A549 (cell line): Measurements from ENCODE around the gene SPEM1.

Source experiments
- BHLHE40 ChIP-seq: IDR thresholded peaks from 2 replicates; pipeline ENCODE4 v1.6.1; 2012; ENCODE audit warnings: low read depth, low read length, inconsistent platforms
- CHD4 ChIP-seq: fragments of 200-600 bp; sonication (generic); IDR thresholded peaks from 2 replicates; pipeline ENCODE4 v1.6.1; 2016; ENCODE audit warnings: antibody characterized with exemption, mild to moderate bottlenecking, borderline replicate concordance
- EP300 ChIP-seq, 2 experiments: fragments of >200 bp; sonication (Bioruptor Twin); formaldehyde crosslinking; IDR thresholded peaks; 2 replicates in 1 of 2; 3 replicates in 1 of 2; pipeline ENCODE4 v1.6.1; 2016 to 2017
- JUN ChIP-seq, 2 experiments: fragments of >200 bp; sonication (Bioruptor Twin); formaldehyde crosslinking; IDR thresholded peaks; 2 replicates in 1 of 2; 3 replicates in 1 of 2; pipeline ENCODE4 v1.6.1; 2016 to 2017
- MAFK ChIP-seq: fragments of 450-650 bp; IDR thresholded peaks from 2 replicates; pipeline ENCODE4 v1.6.1; 2014; ENCODE audit not compliant: partially characterized antibody
- PHF8 ChIP-seq: fragments of 200-600 bp; sonication (generic); IDR thresholded peaks from 2 replicates; pipeline ENCODE4 v1.6.1; 2016; ENCODE audit warnings: low read depth, mild to moderate bottlenecking, antibody characterized with exemption, moderate library complexity, borderline replicate concordance
- POLR2A ChIP-seq: IDR thresholded peaks from 2 replicates; pipeline ENCODE4 v1.6.1; 2012; ENCODE audit warnings: mild to moderate bottlenecking, low read length
- RAD21 ChIP-seq, 2 experiments: fragments of >200 bp in 1 of 2; sonication (Bioruptor Twin) in 1 of 2; formaldehyde crosslinking in 1 of 2; IDR thresholded peaks in 1 of 2; conservative IDR thresholded peaks in 1 of 2; 2 replicates in 1 of 2; 3 replicates in 1 of 2; pipeline ENCODE4 v1.6.1; 2012 to 2018; ENCODE audit warnings: inconsistent platforms in 1 of 2
- RCOR1 ChIP-seq: fragments of 150-350 bp; IDR thresholded peaks from 2 replicates; pipeline ENCODE4 v1.6.1; 2014; ENCODE audit warnings: antibody characterized with exemption, low read length, low read depth
- TF ChIP-seq, protein P1 (sequence below): fragments of >200 bp; sonication (Bioruptor Twin); formaldehyde crosslinking; IDR thresholded peaks from 3 replicates; pipeline ENCODE4 v1.5.1; 2016
- TF ChIP-seq, protein P2 (sequence below): IDR thresholded peaks from 2 replicates; pipeline ENCODE4 v1.6.1; 2012; ENCODE audit warnings: low read depth, borderline replicate concordance
- TF ChIP-seq, protein P3 (sequence below): fragments of 200-600 bp; sonication (generic); IDR thresholded peaks from 2 replicates; pipeline ENCODE4 v1.6.1; 2016; ENCODE audit warnings: antibody characterized with exemption, mild to moderate bottlenecking, moderate library complexity

DNA sequence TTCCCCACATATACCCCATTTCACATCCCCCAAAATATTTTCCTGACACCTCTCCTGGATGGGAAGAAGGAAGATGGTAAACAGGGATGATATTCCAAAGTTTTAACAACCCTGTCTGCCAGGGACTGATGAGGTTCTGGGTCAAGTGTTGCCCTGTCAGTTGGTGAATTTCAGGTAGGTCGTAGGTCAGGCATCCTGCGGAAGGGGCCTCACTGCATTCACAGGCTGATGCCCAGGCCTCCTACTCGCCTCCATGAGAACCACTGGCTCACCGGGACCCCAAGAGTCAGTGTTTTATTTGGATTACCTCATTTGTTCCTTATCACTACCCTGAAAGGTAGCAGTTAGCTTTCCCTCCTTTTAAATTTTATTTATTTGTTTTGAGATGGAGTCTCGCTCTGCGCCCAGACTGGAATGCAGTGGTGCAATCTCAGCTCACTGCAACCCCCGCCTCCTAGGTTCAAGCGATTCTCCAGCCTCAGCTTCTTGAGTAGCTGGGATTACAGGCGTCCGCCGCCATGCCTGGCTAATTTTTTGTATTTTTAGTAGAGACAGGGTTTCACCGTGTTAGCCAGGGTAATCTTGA, 48.8 kb downstream of the SPEM1 start:
- TF ChIP-seq, protein P1, sequence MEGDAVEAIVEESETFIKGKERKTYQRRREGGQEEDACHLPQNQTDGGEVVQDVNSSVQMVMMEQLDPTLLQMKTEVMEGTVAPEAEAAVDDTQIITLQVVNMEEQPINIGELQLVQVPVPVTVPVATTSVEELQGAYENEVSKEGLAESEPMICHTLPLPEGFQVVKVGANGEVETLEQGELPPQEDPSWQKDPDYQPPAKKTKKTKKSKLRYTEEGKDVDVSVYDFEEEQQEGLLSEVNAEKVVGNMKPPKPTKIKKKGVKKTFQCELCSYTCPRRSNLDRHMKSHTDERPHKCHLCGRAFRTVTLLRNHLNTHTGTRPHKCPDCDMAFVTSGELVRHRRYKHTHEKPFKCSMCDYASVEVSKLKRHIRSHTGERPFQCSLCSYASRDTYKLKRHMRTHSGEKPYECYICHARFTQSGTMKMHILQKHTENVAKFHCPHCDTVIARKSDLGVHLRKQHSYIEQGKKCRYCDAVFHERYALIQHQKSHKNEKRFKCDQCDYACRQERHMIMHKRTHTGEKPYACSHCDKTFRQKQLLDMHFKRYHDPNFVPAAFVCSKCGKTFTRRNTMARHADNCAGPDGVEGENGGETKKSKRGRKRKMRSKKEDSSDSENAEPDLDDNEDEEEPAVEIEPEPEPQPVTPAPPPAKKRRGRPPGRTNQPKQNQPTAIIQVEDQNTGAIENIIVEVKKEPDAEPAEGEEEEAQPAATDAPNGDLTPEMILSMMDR, result no peak
- TF ChIP-seq, protein P2, sequence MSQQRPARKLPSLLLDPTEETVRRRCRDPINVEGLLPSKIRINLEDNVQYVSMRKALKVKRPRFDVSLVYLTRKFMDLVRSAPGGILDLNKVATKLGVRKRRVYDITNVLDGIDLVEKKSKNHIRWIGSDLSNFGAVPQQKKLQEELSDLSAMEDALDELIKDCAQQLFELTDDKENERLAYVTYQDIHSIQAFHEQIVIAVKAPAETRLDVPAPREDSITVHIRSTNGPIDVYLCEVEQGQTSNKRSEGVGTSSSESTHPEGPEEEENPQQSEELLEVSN, result no peak
- TF ChIP-seq POLR2A (no peak), RAD21 (conservative IDR thresholded peaks at IDR 0.05 in 1 of 2, IDR thresholded peaks at IDR 0.05 in 1 of 2) (no peak), JUN (IDR thresholded peaks at IDR 0.05) (no peak), EP300 (IDR thresholded peaks at IDR 0.05) (no peak), RCOR1 (no peak), PHF8 (no peak), BHLHE40 (no peak), MAFK (no peak), CHD4 (no peak)
- TF ChIP-seq, protein P3, sequence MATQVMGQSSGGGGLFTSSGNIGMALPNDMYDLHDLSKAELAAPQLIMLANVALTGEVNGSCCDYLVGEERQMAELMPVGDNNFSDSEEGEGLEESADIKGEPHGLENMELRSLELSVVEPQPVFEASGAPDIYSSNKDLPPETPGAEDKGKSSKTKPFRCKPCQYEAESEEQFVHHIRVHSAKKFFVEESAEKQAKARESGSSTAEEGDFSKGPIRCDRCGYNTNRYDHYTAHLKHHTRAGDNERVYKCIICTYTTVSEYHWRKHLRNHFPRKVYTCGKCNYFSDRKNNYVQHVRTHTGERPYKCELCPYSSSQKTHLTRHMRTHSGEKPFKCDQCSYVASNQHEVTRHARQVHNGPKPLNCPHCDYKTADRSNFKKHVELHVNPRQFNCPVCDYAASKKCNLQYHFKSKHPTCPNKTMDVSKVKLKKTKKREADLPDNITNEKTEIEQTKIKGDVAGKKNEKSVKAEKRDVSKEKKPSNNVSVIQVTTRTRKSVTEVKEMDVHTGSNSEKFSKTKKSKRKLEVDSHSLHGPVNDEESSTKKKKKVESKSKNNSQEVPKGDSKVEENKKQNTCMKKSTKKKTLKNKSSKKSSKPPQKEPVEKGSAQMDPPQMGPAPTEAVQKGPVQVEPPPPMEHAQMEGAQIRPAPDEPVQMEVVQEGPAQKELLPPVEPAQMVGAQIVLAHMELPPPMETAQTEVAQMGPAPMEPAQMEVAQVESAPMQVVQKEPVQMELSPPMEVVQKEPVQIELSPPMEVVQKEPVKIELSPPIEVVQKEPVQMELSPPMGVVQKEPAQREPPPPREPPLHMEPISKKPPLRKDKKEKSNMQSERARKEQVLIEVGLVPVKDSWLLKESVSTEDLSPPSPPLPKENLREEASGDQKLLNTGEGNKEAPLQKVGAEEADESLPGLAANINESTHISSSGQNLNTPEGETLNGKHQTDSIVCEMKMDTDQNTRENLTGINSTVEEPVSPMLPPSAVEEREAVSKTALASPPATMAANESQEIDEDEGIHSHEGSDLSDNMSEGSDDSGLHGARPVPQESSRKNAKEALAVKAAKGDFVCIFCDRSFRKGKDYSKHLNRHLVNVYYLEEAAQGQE, result no peak
